H9 (cell line): ENCODE results near the gene MRPS27. TPM values are rescaled to one million over a fixed set of nuclear protein-coding genes. Genes with fewer than 3 reads are reported as not detected.

Experiments used
- DNase-seq: peaks from one replicate; pipeline ENCODE4 v3.0.0-alpha.2; 2017
- H2AFZ ChIP-seq: one replicate; pipeline ENCODE4 v1.6.1; 2013; ENCODE audit warnings: mild to moderate bottlenecking, low read length, control low read depth, moderate library complexity
- H2AK5ac ChIP-seq: 2 replicates; pipeline ENCODE4 v1.6.1; 2013; ENCODE audit warnings: low read length, control low read depth, mixed read lengths; ENCODE audit not compliant: insufficient read length
- H2BK120ac ChIP-seq: one replicate; pipeline ENCODE4 v1.6.1; 2013; ENCODE audit warnings: low read depth, mild to moderate bottlenecking, low read length, control low read depth, inconsistent platforms; ENCODE audit not compliant: poor library complexity, severe bottlenecking
- H2BK12ac ChIP-seq: 2 replicates; pipeline ENCODE4 v1.6.1; 2013; ENCODE audit warnings: low read length, control low read depth, mixed read lengths, low read depth; ENCODE audit not compliant: insufficient read length
- H2BK15ac ChIP-seq: 2 replicates; pipeline ENCODE4 v1.6.1; 2013; ENCODE audit warnings: low read depth, low read length, control low read depth
- H2BK20ac ChIP-seq: one replicate; pipeline ENCODE4 v1.6.1; 2013; ENCODE audit warnings: low read depth, mild to moderate bottlenecking, low read length, control low read depth, inconsistent platforms; ENCODE audit not compliant: poor library complexity, severe bottlenecking
- H2BK5ac ChIP-seq: 2 replicates; pipeline ENCODE4 v1.6.1; 2013; ENCODE audit warnings: low read length, control low read depth, mixed read lengths; ENCODE audit not compliant: insufficient read length
- H3K14ac ChIP-seq: 2 replicates; pipeline ENCODE4 v1.6.1; 2013; ENCODE audit warnings: low read length, control low read depth; ENCODE audit not compliant: insufficient read depth
- H3K18ac ChIP-seq: 2 replicates; pipeline ENCODE4 v1.6.1; 2013; ENCODE audit warnings: low read depth, mild to moderate bottlenecking, mixed read lengths, low read length, control low read depth; ENCODE audit not compliant: insufficient read length
- H3K23ac ChIP-seq: 2 replicates; pipeline ENCODE4 v1.6.1; 2013; ENCODE audit warnings: low read length, control low read depth, mixed read lengths, low read depth; ENCODE audit not compliant: insufficient read length
- H3K23me2 ChIP-seq: 2 replicates; pipeline ENCODE4 v1.6.1; 2013; ENCODE audit warnings: low read depth, mild to moderate bottlenecking, mixed read lengths, low read length, control low read depth; ENCODE audit not compliant: insufficient read length, poor library complexity, severe bottlenecking
- H3K27ac ChIP-seq: 2 replicates; pipeline ENCODE4 v1.5.1; 2013; ENCODE audit warnings: low read length, control low read depth, mixed read lengths, low read depth; ENCODE audit not compliant: insufficient read length
- H3K27me3 ChIP-seq: 2 replicates; pipeline ENCODE4 v1.6.1; 2013; ENCODE audit warnings: low read length, control low read depth, inconsistent platforms; ENCODE audit not compliant: insufficient read depth
- H3K4ac ChIP-seq: 2 replicates; pipeline ENCODE4 v1.6.1; 2013; ENCODE audit warnings: low read depth, mild to moderate bottlenecking, control low read depth, inconsistent platforms, low read length, moderate library complexity
- H3K4me1 ChIP-seq: 2 replicates; pipeline ENCODE4 v1.6.1; 2013; ENCODE audit warnings: low read length, control low read depth, inconsistent platforms; ENCODE audit not compliant: insufficient read depth
- H3K4me2 ChIP-seq: 2 replicates; pipeline ENCODE4 v1.6.1; 2013; ENCODE audit warnings: low read length, control low read depth, mixed read lengths; ENCODE audit not compliant: insufficient read length, insufficient read depth
- H3K56ac ChIP-seq: 2 replicates; pipeline ENCODE4 v1.6.1; 2013; ENCODE audit warnings: low read depth, mild to moderate bottlenecking, mixed read lengths, low read length, control low read depth; ENCODE audit not compliant: insufficient read length
- H3K79me1 ChIP-seq: 2 replicates; pipeline ENCODE4 v1.6.1; 2013; ENCODE audit warnings: low read depth, mild to moderate bottlenecking, moderate library complexity, low read length, control low read depth, inconsistent platforms; ENCODE audit not compliant: insufficient read depth, poor library complexity, severe bottlenecking
- H3K79me2 ChIP-seq: 2 replicates; pipeline ENCODE4 v1.6.1; 2013; ENCODE audit warnings: low read length, control low read depth, inconsistent platforms; ENCODE audit not compliant: insufficient read depth
- H3K9ac ChIP-seq: 2 replicates; pipeline ENCODE4 v1.6.1; 2013; ENCODE audit warnings: low read length, control low read depth, mixed read lengths; ENCODE audit not compliant: insufficient read length; ENCODE audit errors: extremely low read depth
- H3K9me3 ChIP-seq: one replicate; pipeline ENCODE4 v1.6.1; 2013; ENCODE audit warnings: low read depth, low read length, inconsistent platforms; ENCODE audit not compliant: control insufficient read depth
- H3T11ph ChIP-seq: one replicate; pipeline ENCODE4 v1.6.1; 2013; ENCODE audit warnings: mild to moderate bottlenecking, low read length, control low read depth, inconsistent platforms
- H4K20me1 ChIP-seq: one replicate; pipeline ENCODE4 v1.6.1; 2013; ENCODE audit not compliant: control insufficient read depth, insufficient read length, insufficient read depth
- H4K5ac ChIP-seq: 2 replicates; pipeline ENCODE4 v1.6.1; 2013; ENCODE audit warnings: low read depth, mild to moderate bottlenecking, mixed read lengths, low read length, control low read depth; ENCODE audit not compliant: insufficient read length
- H4K8ac ChIP-seq: replicated peaks from 2 replicates; pipeline ENCODE4 v1.6.1; 2013; ENCODE audit warnings: low read length, control low read depth, mixed read lengths, low read depth; ENCODE audit not compliant: insufficient read length
- H4K91ac ChIP-seq: 2 replicates; pipeline ENCODE4 v1.6.1; 2013; ENCODE audit warnings: low read depth, mild to moderate bottlenecking, moderate library complexity, mixed read lengths, low read length, control low read depth; ENCODE audit not compliant: insufficient read length
- H3K27ac Mint-ChIP-seq, 3 experiments: 2 replicates in 2 of 3; 3 replicates in 1 of 3; pipeline ENCODE4 v1.8.0; 2020 to 2021; ENCODE audit warnings: mixed read lengths in 3 of 3, mild to moderate bottlenecking in 1 of 3, moderate library complexity in 1 of 3
- H3K27me3 Mint-ChIP-seq: 2 replicates; pipeline ENCODE4 v1.8.0; 2021; ENCODE audit warnings: low read depth, mild to moderate bottlenecking, moderate library complexity, mixed read lengths
- H3K36me3 Mint-ChIP-seq, 3 experiments: 2 replicates in 2 of 3; 3 replicates in 1 of 3; pipeline ENCODE4 v1.8.0; 2020 to 2021; ENCODE audit warnings: low read depth in 3 of 3, mixed read lengths in 3 of 3; ENCODE audit not compliant: insufficient read depth in 1 of 3
- H3K4me1 Mint-ChIP-seq, 2 experiments: 2 replicates each; pipeline ENCODE4 v1.8.0; 2020; ENCODE audit warnings: mixed read lengths in 2 of 2
- H3K4me3 Mint-ChIP-seq, 2 experiments: 2 replicates in 1 of 2; 3 replicates in 1 of 2; pipeline ENCODE4 v1.8.0; 2020 to 2021; ENCODE audit warnings: mild to moderate bottlenecking in 2 of 2, mixed read lengths in 2 of 2, moderate library complexity in 1 of 2
- H3K9me3 Mint-ChIP-seq, 2 experiments: 2 replicates in 1 of 2; 3 replicates in 1 of 2; pipeline ENCODE4 v1.8.0; 2020; ENCODE audit warnings: mild to moderate bottlenecking in 2 of 2, mixed read lengths in 2 of 2, moderate library complexity in 1 of 2
- WGBS: extraction: QIAGEN DNeasy Blood & Tissue Kit; methylation state at CpG from one replicate; pipeline ENCODE4 v1.1.7; 2013; ENCODE audit warnings: missing lambda C conversion rate, low lambda C conversion rate, mixed read lengths; ENCODE audit not compliant: insufficient read length; ENCODE audit errors: extremely low coverage; 5-methylcytosine and 5-hydroxymethylcytosine counted together
- total RNA-seq: library from RNA; stranded (reverse); gene quantifications from 2 replicates; pipeline ENCODE4 v1.2.1, GENCODE V29; 2021
- TF ChIP-seq, protein P1 (sequence below): fragments of 200-600 bp; sonication (generic); conservative IDR thresholded peaks from 3 replicates; pipeline ENCODE4 v1.8.0; 2021; ENCODE audit warnings: antibody characterized with exemption, mild to moderate bottlenecking

MRPS27 gene
- total RNA-seq, 1 experiment from 2014 or later, result 83.3 TPM

DNA sequence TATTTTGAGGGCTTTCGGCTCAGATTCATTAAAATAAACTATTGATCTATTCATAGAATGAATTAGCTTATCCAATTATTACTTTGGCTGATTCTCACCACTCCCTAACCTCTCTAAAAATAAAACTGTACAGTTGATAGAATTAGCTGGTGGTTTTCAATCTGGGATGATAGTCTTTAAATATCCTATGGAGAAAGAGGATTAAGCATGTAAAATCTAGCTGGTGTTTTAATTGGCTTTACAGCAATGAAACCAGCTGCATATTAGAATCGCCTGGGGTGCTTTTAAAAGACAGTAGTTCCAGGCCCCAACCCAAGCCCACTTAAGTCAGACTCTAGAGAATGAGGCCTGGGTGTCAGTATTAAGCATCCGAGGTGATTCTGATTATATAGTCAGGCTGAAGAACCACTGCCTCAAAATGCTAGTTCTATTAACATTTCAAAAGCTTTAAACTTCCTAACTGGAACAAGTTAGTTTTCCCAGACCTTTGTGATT, 117.7 kb downstream of the MRPS27 start:
- Histone ChIP-seq H3K4me1 (no peaks in the 10 kb centered on the region; the same call in 1 of the 2 replicates), H3K79me1 (no peaks in the 10 kb centered on the region), H2BK15ac (no peak overlapping the region), H2BK12ac (no peak overlapping the region), H3K79me2 (no peaks in the 10 kb centered on the region), H3K9ac (no peak overlapping the region), H2BK5ac (no peak overlapping the region), H3K23ac (no peak overlapping the region), H3K56ac (no peak overlapping the region), H3K27me3 (no peaks in the 10 kb centered on the region), H3K23me2 (no peaks in the 10 kb centered on the region), H3K27ac (no peak overlapping the region), H2BK20ac (no peak overlapping the region), H4K5ac (no peak overlapping the region), H3K4me2 (no peak overlapping the region), H2AFZ (no peak overlapping the region), H3K9me3 (no peaks in the 10 kb centered on the region), H4K8ac (no peak overlapping the region), H3K14ac (no peak overlapping the region), H2BK120ac (no peak overlapping the region), H3T11ph (no peak overlapping the region), H3K4ac (no peak overlapping the region), H4K20me1 (no peaks in the 10 kb centered on the region), H3K18ac (no peak overlapping the region), H2AK5ac (no peak overlapping the region), H4K91ac (no peak overlapping the region)
- TF ChIP-seq, protein P1, sequence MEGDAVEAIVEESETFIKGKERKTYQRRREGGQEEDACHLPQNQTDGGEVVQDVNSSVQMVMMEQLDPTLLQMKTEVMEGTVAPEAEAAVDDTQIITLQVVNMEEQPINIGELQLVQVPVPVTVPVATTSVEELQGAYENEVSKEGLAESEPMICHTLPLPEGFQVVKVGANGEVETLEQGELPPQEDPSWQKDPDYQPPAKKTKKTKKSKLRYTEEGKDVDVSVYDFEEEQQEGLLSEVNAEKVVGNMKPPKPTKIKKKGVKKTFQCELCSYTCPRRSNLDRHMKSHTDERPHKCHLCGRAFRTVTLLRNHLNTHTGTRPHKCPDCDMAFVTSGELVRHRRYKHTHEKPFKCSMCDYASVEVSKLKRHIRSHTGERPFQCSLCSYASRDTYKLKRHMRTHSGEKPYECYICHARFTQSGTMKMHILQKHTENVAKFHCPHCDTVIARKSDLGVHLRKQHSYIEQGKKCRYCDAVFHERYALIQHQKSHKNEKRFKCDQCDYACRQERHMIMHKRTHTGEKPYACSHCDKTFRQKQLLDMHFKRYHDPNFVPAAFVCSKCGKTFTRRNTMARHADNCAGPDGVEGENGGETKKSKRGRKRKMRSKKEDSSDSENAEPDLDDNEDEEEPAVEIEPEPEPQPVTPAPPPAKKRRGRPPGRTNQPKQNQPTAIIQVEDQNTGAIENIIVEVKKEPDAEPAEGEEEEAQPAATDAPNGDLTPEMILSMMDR, result no peak
- H3K27me3 Mint-ChIP-seq, result no peaks in the 10 kb centered on the region
- H3K4me1 Mint-ChIP-seq, result peaks cover 0 to 3% of the 10 kb centered on the region in 2 experiments; a peak in 3 of 4 replicates
- no peaks in the 10 kb centered on the region for H3K9me3 Mint-ChIP-seq
- H3K4me3 Mint-ChIP-seq, result no peak overlapping the region
- peaks cover 46 to 77% (median 70%) of the 10 kb centered on the region in 3 experiments for H3K36me3 Mint-ChIP-seq
- no CpG with 5 or more reads among the region's 3 CpGs for WGBS
- no peak for DNase-seq
- H3K27ac Mint-ChIP-seq, result no peak overlapping the region
